ENCODE data around the gene OR4C15.

OR4C15 gene

DNA sequence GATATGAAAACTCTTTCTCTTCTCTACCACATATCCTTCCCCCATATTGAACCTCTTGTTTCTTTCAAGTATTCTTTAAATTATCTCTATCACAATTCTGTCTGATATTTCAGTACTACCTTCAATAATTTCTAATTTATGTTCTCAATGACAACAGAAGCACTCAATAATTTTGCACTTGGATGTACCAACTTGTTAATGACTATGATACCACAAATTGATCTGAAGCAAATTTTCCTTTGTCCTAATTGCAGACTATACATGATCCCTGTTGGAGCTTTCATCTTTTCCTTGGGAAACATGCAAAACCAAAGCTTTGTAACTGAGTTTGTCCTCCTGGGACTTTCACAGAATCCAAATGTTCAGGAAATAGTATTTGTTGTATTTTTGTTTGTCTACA is at the start of gene OR4C15:
Gene OR4C15 (plus strand): TSS at position 301 of the 400 bp plus-strand sequence. CDS start 0 bp downstream, at position 301.
- no peak for DNase-seq (ENCODE audit: low spot score)

DNA sequence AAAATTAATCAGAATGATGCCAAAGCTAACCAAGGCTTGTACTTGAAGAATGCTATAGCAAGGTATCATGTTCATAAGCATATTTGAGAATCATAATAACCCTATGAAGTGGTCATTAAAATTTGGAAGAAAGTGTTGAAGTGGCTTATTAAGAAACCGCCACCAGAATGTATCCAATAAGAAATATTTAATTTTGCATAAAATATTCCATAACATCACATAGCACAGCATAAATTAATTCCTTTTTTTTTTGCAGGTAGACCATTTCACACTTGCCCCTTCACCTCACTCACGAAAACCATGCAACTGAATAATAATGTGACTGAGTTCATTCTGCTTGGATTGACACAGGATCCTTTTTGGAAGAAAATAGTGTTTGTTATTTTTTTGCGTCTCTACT is 17.6 kb downstream of the OR4C15 start, which contains the start of gene OR4C16:
Gene OR4C16 (plus strand): TSS at position 301 of the 400 bp plus-strand sequence. CDS start 0 bp downstream, at position 301.
- DNase-seq (ENCODE audit: low spot score): no peak

DNA sequence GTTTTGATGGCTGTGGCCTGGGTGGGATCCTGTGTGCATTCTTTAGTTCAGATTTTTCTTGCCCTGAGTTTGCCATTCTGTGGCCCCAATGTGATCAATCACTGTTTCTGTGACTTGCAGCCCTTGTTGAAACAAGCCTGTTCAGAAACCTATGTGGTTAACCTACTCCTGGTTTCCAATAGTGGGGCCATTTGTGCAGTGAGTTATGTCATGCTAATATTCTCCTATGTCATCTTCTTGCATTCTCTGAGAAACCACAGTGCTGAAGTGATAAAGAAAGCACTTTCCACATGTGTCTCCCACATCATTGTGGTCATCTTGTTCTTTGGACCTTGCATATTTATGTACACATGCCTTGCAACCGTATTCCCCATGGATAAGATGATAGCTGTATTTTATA is 18.3 kb downstream of the OR4C15 start:
- no peak for DNase-seq (ENCODE audit: low spot score)
